ENCODE measurements around the gene TARS3.
"Not testable (repeated sequence)": the region's sequence is repeated elsewhere in the genome, so short reads cannot be mapped to it uniquely, and the experiment has no call there.

The TARS3 gene

DNA sequence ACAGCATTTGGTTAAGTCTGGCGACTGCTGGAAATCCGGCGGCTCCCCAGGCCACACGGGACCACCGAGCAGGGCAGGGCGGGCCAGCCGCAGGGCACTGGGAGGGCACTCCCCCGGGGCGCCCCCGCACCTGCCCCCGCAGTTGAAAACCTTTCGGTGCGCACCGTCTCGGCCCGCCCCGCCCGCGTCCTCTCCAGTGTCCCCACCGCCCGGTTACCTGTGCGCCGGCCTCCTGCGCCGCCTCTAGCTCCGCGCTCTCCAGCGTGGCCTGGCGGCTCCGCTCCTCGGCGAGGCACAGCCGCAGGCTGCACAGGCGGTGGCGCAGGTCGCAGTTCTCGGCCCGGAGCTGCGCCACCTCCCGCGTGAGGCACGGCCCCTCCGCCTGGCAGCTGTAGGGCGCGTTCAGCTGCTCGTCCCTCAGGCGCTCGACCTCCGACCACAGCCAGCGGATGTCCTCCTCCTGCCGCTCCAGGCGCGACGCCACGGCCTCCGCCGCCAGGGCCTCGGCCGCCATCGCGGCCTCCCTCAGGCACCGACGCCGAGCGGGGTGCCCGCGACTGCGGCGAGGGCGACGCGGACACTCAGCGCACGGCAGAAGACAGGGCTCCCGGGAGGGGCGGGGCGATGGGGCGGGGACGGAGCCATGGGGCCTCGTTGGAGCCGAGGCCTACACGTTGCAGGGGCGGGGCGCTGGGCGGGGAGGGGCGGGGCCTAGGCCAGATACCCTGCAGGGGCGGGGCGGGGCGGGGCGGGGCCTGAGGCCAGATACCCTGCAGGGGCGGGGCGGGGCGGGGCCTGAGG lies at the start of gene TARS3:
TSS of gene TARS3 (minus strand) at position 600 of the 801 bp plus-strand sequence. CDS start at position 514, 86 bp downstream.
- peak; percentile 90 to 96 for DNase-seq (ENCODE audit: extremely low read depth in 1 of 2, low read depth in 1 of 2)

DNA sequence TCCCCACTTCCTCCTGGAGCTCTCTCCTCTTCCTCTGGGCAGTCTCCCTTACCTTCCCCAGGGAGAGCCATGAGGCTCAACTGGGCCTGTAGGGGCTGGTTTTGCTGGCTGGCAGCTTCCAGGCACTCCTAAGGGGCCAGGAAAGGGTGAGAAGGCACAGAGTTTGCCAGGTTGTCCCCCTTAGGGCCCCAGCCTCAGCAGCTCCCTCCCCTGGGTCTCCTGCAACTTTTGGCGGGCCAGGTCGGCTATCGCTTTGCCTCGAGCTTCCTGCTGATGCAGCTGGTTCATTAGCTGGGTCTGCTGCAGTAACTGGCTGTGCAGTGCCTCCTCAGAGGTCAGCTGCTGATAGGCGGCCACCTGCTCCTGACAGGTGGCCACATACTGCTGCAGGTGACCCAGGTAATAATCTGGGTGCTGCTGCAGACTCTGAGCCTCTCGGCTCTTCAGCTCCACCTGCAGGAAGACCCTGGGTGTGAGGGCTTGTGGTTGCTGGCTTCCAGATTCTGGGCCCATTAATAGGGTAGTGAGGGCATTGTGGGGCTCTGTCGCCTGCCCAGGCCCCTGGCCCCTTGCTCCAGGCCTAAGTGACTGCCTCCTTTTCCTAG lies 49.3 kb upstream of the TARS3 start:
- DNase-seq (ENCODE audit: extremely low read depth in 1 of 2, low read depth in 1 of 2): no peak

DNA sequence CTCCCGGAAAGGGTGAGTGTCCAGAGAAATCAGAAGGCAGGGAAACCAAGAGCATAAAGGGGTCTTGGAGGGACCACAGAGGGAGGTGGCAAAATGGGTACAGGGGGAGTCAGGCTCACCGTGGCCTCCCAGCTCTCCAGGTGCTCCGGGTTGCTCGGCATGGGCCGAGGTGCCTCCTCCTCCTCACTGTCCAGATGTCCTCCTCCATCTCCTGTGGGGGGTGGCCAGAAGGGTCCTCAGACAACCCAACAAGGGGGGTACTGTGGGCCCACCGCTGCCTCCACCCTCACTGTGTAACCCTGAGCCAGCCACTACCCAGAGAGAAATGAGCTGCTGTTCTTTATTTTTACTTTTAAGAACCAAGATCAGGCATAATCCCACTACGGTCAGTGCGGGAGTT lies 48.6 kb upstream of the TARS3 start:
- DNase-seq (ENCODE audit: extremely low read depth in 1 of 2, low read depth in 1 of 2): no peak

DNA sequence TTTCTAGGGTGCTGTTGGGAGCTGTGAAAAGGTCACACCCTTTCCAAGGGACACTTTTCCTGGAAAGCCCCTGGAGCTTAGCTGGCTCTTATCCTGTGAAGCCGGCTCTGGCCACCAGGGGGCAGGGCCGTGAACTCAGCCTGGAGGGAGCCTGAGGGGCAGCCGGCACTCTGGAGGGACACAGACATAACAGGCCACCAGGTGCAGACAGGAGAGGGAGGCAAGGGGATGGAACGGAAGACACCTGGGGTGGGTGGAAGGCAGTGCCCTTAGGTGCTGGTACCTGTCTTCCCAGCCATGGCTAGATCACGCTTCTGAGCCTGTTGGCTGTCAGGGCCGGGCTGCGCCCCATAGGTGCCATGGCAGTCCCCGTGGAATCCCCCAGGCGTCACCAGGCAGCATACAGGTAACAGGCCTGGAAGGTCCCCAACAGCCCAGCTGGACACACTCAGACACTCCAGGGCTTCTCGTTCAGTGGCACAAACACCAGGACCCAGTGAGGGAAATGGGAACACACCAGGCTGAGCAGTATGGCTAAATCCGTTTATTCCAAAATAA lies 42.9 kb upstream of the TARS3 start:
- not testable (repeated sequence) for DNase-seq (ENCODE audit: extremely low read depth in 1 of 2, low read depth in 1 of 2)

DNA sequence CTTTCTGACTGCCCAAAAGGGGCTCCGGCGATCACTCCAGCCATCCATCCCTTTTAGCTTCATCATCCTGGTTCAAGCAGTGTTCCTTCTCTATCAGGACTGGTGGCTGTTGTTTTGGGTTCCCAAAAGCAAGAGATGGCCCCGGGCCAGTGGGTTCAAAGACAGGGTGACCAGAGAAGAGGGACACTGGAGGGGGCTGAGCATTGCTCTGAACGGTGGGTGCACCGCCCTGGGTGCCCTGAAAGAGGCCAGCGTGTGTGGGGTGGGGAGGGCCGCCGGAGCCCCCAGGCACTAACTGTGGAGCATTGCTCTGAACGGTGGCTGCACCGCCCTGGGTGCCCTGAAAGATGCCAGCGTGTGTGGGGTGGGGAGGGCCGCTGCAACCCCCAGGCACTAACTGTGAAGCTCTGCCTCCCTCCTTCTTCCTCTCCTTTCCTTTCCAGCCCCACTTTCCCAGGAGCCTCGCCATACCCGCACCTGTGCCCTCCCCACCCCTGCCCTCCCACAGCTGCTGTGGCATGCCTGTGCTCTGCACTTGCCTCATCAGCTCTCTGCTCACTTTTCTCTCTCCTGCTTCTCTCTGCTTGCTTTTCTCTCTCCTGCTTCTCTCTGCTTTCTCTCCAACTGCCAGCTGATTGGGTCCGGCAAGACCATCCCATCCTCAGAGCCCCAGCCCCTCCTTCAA lies 41.6 kb upstream of the TARS3 start:
- DNase-seq (ENCODE audit: extremely low read depth in 1 of 2, low read depth in 1 of 2): no peak

DNA sequence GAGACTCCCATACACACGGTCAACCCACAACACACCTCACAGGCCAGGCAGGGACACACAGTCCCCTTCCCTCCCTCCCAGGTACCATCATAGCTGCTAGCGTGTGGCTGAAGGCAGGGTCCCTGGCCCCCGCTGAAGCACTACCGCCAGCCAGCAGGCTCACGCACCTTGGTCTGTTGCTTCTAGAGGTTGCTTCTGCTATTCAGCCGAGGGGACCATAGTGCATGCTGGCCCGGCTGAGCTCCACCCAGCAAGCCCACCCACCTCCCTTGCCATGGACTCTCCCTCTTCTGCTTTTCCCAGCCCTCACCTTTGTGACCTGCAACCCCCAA lies 41.0 kb upstream of the TARS3 start:
- not testable (repeated sequence) for DNase-seq (ENCODE audit: extremely low read depth in 1 of 2, low read depth in 1 of 2)

DNA sequence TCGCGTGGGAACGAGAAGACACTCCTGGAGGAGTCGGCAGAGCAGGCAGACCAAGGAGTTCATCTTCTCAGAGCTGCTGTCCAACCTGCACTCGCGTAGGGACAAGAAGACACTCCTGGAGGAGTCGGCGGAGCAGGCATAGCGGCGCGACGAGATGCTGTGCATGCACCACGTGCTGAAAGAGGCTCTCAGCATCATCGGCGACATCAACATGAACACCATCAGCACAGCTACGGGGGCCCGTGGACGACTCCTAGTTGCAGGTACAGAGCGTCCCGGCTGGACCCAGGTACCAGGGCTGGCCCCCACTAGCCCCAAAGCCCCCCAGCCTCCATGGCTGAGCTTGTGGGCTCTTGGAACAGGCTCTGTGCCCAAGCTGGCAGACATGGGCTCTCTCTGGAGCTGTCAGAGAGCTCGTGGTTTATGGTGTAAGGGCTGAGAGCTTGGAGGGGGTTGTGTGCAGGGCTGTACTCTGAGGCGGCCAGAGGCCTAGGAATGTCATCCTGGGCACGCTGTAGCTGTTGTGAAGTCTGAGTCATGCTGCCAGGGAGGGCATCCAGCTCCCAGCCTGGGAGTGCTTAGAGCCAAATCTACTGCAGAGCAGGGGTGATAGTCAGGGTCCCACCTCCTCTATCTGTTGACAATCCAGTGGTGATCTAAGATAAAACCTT lies 40.5 kb upstream of the TARS3 start:
- DNase-seq (ENCODE audit: extremely low read depth in 1 of 2, low read depth in 1 of 2): not testable (repeated sequence)

DNA sequence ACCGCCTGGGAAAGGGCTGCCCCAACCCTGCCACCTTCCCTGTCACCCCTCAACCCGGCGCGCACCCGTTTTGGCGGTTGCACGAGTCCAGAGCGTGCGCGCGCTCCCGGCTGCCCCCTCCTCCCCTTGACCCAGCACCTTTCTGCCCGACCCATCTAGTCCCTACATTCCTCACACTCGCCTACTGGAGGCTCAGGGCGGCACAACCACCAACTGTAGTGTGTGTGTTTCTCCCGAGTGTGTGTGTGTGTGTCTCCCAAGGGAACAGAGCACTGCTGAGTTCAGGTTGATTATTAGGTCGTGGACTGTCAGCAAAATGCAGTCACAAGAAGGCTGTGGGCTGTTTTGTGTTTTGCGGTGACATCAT lies 22.4 kb upstream of the TARS3 start:
- DNase-seq (ENCODE audit: extremely low read depth in 1 of 2, low read depth in 1 of 2): not testable (repeated sequence)

DNA sequence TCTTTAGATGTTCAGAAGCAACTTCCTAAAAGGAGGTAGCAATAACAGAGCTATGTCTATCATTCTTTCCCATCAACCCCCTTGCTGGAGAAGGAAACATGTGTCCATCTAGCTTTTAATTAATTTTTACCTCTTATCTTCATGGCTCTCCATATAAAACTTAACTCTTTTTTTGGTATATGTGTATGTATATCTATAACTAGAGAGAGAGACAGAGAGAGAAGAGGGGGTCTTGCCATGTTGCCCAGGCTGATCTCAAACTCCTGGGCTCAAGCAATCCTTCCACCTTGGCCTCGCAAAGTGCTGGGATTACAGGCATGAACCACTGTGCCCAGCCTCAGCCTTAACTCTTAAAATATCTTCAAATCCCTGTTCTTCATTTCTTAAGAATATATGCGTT lies 10.6 kb upstream of the TARS3 start:
- DNase-seq (ENCODE audit: extremely low read depth in 1 of 2, low read depth in 1 of 2): not testable (repeated sequence)

DNA sequence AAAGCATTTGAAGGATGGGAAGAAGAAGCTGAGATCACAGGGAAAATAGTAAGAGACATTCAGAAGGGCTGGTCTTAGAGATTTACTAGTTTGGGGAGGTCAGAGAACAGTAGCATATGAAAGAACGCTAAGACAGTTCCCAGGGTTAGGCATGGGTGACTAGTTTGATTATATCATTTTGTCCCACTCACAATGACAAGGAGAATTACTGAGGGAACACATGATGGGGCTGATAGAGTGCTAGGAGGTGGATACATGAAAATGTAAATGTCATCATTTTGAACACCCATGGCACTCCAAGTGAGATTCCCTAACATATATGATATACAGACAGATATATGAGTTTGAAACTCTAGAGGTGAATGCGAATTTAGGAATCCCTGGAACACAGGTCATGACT lies 9.3 kb upstream of the TARS3 start:
- DNase-seq (ENCODE audit: extremely low read depth in 1 of 2, low read depth in 1 of 2): no peak

DNA sequence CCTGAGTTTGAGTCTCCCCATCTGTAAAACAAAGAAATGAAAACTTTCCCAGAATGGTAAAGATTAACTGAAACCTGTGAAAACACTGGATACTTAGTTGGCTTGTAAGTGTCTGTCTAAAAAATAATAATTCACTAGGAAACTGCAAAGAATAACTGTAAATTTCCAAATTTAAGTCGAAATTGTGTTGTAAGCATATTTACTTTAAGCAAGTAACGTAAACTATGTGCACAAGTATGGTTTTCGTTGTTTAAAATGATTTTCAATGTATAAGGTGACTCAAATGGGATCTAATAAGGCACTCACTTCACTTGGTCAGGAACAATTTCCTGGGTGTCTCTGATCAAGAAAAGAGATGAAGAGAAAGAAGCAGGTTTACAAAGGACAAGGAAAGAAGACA lies 8.5 kb upstream of the TARS3 start:
- no peak for DNase-seq (ENCODE audit: extremely low read depth in 1 of 2, low read depth in 1 of 2)

DNA sequence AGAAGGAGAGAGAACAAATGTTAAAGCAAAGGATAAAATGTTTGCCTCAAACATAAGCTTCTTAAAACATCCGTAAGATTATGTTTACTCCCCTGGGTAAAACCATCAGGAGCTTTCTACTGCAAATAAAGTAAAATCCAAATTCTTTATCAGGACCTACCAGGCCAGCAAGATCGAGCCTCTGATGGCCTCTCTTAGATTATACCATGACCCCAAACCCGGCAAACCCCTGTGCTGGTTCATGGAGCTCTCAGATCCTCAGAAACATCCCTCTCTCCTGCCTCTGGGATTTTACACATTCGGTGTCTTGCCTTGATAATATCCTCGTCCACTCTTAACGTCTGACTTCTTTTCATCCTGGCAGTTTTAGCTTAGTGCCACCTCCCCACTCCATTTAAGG lies 7.5 kb upstream of the TARS3 start:
- DNase-seq (ENCODE audit: extremely low read depth in 1 of 2, low read depth in 1 of 2): no peak

DNA sequence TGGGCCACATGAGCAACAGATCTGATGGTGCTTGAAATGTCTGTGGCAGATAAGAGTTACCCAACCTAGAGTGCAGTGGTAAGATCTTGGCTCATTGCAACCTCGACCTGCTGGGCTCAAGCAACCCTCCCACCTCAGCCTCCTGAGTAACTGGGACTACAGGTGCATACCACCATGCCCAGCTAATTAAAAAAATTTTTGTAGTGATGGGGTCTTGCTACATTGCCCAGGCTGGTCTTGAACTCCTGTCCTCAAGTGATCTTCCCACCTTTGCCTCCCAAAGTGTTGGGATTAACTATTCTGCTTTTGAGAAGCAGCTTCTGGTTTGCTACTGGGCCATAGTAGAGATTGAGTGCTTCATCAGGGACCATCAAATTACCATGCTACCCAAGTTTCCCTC lies 2.9 kb upstream of the TARS3 start:
- DNase-seq (ENCODE audit: extremely low read depth in 1 of 2, low read depth in 1 of 2): no peak

DNA sequence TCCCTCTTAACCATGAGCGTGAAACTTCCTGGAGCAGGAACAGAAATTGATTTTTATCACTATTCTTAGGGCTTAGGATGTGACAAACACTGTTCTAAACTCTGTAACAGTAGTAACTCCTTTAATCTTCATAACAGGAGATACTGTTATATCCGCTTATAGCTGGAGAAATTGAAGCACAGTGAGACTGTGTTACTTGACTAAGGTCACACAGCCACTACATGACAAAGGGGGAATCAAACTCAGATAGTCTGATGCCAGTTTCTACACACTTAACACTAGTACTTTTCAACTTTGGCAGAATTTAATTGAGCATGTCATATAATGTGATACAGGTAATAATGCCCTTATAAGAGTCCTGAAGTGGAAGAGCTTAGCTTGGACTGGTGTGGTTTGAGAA lies 800 bp upstream of the TARS3 start:
- no peak for DNase-seq (ENCODE audit: extremely low read depth in 1 of 2, low read depth in 1 of 2)

DNA sequence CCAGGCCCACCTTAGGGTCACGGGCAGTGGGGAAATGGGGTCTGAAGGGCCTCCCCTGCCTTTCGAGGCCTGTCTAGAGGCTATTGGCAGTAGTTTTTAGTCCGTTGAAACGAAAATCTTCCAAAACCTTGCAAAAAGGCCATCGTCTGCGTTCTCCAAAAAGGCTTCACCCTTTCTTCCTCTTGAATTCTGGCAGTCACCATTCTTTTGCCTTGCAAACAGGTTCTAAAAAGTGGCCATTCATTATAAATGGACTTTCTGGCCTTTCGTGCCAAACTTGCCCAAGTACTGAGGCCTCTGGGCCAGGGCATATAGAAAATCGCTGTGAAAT lies 367 bp upstream of the TARS3 start:
- no peak for DNase-seq (ENCODE audit: extremely low read depth in 1 of 2, low read depth in 1 of 2)

DNA sequence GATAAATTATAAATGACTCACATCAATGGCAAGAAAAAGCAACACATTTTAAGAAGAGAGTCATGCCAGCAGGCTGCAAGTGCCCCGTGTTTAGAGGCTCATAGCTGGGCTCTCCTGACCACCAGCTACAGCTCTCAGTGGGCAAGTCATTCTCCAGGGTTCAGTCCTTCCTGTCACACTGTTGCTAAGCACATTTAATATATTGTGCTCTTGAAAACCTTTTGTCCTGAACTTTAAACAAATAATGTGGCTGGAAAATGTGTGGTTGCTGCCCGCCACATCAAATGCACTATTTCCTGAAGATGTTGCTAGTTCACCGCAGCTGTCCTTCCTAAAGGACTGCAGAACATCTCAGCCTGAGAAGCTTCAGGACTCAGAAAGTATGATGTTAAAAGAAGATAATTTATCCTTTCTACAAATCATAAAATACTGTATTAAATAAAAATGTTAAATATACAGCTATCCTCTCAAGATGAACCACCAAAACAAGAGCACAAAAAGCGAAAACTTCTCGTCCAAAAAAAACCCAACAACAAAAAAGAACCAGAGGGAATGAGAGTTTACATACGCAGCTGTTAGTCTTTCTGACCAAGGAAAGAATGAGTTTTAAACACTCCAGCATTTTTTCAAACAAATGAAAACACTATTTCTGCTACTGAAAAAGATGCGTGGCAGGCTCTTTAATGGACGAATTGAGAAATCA lies 951 bp downstream of the TARS3 start:
- DNase-seq (ENCODE audit: extremely low read depth in 1 of 2, low read depth in 1 of 2): peak in 1 of 2 donors; percentile 10

DNA sequence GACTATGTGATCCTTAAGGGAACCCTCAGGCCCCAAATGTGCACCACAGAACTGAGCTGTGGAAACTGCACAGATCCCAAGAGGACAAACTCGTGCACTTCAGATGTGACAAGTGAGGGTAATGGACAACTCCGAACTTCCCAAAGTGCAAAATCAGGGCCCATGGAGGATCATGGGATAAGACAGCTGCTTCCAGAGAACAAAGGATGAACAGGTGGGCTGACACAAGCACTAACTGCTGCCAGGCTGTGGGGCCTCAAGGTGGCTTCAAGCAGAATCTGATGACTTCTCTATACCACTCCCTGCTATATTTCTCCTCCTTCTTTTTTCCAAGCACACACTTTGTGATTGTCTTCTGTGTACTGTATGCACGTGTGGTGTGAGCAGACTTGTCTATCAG lies 5.4 kb downstream of the TARS3 start:
- no peak for DNase-seq (ENCODE audit: extremely low read depth in 1 of 2, low read depth in 1 of 2)

DNA sequence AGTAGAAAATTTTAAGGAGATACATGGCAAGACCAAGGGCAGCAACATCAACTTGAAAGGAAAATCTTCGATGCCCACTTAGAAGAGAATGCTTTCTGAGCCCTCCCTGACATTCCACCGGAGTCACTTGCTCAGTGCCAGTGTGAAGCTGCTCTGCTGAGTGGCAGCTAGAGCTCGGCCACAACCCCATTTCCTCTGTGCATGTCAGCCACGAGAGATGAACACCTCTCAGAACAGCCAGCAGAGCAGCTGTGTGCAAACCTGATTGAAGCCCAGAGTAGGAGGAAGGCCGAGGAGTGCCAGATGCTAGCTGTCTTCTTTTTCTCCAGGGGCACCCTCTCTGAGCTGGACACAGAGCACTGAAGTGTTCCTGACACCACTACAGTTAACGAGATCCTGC lies 12.2 kb downstream of the TARS3 start:
- DNase-seq (ENCODE audit: extremely low read depth in 1 of 2, low read depth in 1 of 2): no peak

DNA sequence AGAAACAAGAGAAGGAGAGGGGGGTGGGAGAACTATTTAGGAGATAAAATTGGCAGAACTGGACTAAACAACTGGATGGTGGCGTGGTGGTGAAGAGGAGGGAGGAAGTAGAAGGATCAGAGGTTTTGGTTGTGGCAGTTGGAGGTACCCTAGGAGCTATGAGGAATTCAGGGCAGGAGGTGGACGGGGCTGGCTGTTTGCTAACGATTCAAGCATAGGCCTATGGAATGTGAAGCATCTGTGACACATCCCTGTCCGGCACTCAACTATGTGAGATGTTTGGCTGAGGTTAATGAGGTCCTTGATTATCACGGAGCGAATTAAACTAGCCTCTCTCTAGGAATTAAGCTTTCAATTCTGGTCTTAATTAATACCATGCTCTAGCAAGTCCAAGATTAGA lies 13.5 kb downstream of the TARS3 start:
- no peak for DNase-seq (ENCODE audit: extremely low read depth in 1 of 2, low read depth in 1 of 2)

DNA sequence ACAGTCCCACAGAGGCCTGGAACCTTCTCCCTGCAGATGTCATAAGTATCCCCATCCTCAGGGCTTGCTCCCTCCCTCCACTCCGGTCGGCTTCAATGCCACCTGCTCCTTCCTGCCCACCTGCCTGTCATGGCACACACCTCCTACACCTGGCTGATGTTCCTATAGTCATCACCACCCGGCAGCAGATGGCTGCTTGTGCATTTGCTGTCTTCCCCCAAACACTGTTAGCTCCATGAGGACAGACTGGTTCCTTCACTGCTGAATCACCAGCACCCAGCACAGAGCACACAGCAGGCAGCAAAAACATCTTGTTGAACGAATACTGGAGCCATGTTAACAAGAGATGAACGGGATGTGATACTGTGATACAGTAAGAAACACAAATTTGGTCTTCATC lies 14.8 kb downstream of the TARS3 start:
- DNase-seq (ENCODE audit: extremely low read depth in 1 of 2, low read depth in 1 of 2): no peak

DNA sequence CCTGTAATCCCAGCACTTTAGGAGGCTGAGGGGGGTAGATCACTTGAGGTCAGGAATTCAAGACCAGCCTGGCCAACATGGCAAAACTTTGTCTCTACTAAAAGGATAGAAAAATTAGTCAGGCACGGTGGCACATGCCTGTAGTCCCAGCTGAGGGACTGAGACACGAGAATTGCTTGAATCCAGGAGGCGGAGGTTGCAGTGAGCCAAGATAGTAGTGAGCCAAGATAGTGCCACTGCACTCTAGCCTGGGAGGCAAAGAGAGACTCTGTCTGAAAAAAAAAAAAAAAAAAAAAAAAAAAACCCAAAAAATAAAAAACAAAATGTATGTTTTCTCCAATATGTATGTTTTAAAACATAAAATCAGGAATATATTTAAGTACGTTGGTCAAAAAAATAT lies 16.3 kb downstream of the TARS3 start:
- DNase-seq (ENCODE audit: extremely low read depth in 1 of 2, low read depth in 1 of 2): no peak
